CD14-positive monocyte (primary cell): ENCODE measurements around the gene CASP8. TPM values are rescaled to one million over a fixed set of nuclear protein-coding genes. Genes with fewer than 3 reads are reported as not detected.

Source experiments
- DNase-seq, 3 donors: peaks; one replicate each; pipeline ENCODE4 v3.0.0-alpha.2; 2011 to 2022
- H2AFZ ChIP-seq: 2 replicates; pipeline ENCODE4 v1.6.0; 2012; ENCODE audit warnings: mild to moderate bottlenecking, low read depth, low read length, inconsistent platforms; ENCODE audit not compliant: insufficient read depth, poor library complexity, severe bottlenecking
- H3K27ac ChIP-seq, 2 donors: 1 replicate in 1 of 2; 2 replicates in 1 of 2; pipeline ENCODE4 v1.5.1; 2012 to 2013; ENCODE audit warnings: low read length in 2 of 2, control low read depth in 1 of 2, inconsistent platforms in 1 of 2, low read depth in 1 of 2, mild to moderate bottlenecking in 1 of 2
- H3K27me3 ChIP-seq, 2 donors: one replicate each; pipeline versions ENCODE4 v1.6.0 to v1.6.1; 2011 to 2013; ENCODE audit warnings: low read length in 2 of 2; ENCODE audit not compliant: control insufficient read depth in 2 of 2, insufficient read depth in 2 of 2
- H3K36me3 ChIP-seq, 2 donors: replicated peaks in 1 of 2; 1 replicate in 1 of 2; 2 replicates in 1 of 2; pipeline versions ENCODE4 v1.5.1 to v1.6.1; 2012 to 2013; ENCODE audit warnings: low read length in 2 of 2, control low read depth in 1 of 2, inconsistent platforms in 1 of 2, mild to moderate bottlenecking in 1 of 2; ENCODE audit not compliant: insufficient read depth in 2 of 2, control insufficient read depth in 1 of 2
- H3K4me1 ChIP-seq, 2 donors: 1 replicate in 1 of 2; 2 replicates in 1 of 2; pipeline versions ENCODE4 v1.5.1 to v1.6.1; 2012 to 2013; ENCODE audit warnings: low read length in 2 of 2, control low read depth in 1 of 2, inconsistent platforms in 1 of 2, mild to moderate bottlenecking in 1 of 2, moderate library complexity in 1 of 2; ENCODE audit not compliant: insufficient read depth in 2 of 2, control insufficient read depth in 1 of 2
- H3K4me2 ChIP-seq: replicated peaks from 2 replicates; pipeline ENCODE3; 2012; ENCODE audit warnings: low read length, moderate library complexity, mild to moderate bottlenecking; ENCODE audit not compliant: poor library complexity, severe bottlenecking; ENCODE audit errors: extremely low read depth
- H3K4me3 ChIP-seq, 3 experiments: fragments of 200-600 bp in 1 of 3; sonication (generic) in 1 of 3; replicated peaks in 1 of 3; 1 replicate in 2 of 3; 2 replicates in 1 of 3; pipeline ENCODE4 v1.5.1; 2011 to 2013; ENCODE audit warnings: low read length in 3 of 3, mild to moderate bottlenecking in 3 of 3, control low read depth in 2 of 3, low read depth in 2 of 3, inconsistent platforms in 1 of 3, moderate library complexity in 1 of 3
- H3K79me2 ChIP-seq: 2 replicates; pipeline ENCODE4 v1.6.0; 2012; ENCODE audit warnings: mild to moderate bottlenecking, control low read depth, inconsistent platforms, low read length, moderate library complexity; ENCODE audit not compliant: insufficient read depth
- H3K9ac ChIP-seq: 2 replicates; pipeline ENCODE4 v1.6.0; 2017; ENCODE audit warnings: low read length, mild to moderate bottlenecking; ENCODE audit not compliant: insufficient read depth, poor library complexity, severe bottlenecking
- H3K9me3 ChIP-seq, 2 donors: replicated peaks in 1 of 2; 1 replicate in 1 of 2; 2 replicates in 1 of 2; pipeline versions ENCODE4 v1.5.1 to v1.6.1; 2012 to 2013; ENCODE audit warnings: low read length in 2 of 2, control low read depth in 1 of 2; ENCODE audit not compliant: control insufficient read depth in 1 of 2, insufficient read depth in 1 of 2
- H4K20me1 ChIP-seq: 2 replicates; pipeline ENCODE4 v1.6.0; 2012; ENCODE audit warnings: mild to moderate bottlenecking, low read length, control low read depth, moderate library complexity; ENCODE audit not compliant: insufficient read depth
- H3K27ac Mint-ChIP-seq, 7 donors: one replicate each; pipeline ENCODE4 v1.8.0; 2020; ENCODE audit warnings: mild to moderate bottlenecking in 7 of 7, mixed read lengths in 7 of 7, moderate library complexity in 6 of 7, inconsistent platforms in 2 of 7
- H3K27me3 Mint-ChIP-seq, 3 donors: one replicate each; pipeline ENCODE4 v1.8.0; 2021 to 2022; ENCODE audit warnings: low read depth in 3 of 3, mild to moderate bottlenecking in 3 of 3, mixed read lengths in 3 of 3, moderate library complexity in 3 of 3, inconsistent platforms in 1 of 3
- H3K36me3 Mint-ChIP-seq, 2 donors: one replicate each; pipeline ENCODE4 v1.8.0; 2020; ENCODE audit warnings: mixed read lengths in 2 of 2, inconsistent platforms in 1 of 2, mild to moderate bottlenecking in 1 of 2
- H3K4me1 Mint-ChIP-seq: one replicate; pipeline ENCODE4 v1.8.0; 2020; ENCODE audit warnings: mild to moderate bottlenecking, mixed read lengths
- H3K4me3 Mint-ChIP-seq, 2 donors: one replicate each; pipeline ENCODE4 v1.8.0; 2020; ENCODE audit warnings: mild to moderate bottlenecking in 2 of 2, mixed read lengths in 2 of 2, moderate library complexity in 1 of 2
- H3K9me3 Mint-ChIP-seq, 7 donors: one replicate each; pipeline ENCODE4 v1.8.0; 2020 to 2022; ENCODE audit warnings: mixed read lengths in 7 of 7, mild to moderate bottlenecking in 6 of 7, moderate library complexity in 6 of 7, inconsistent platforms in 2 of 7
- WGBS: methylation state at CpG from one replicate; pipeline ENCODE4 v1.1.5; 2013; ENCODE audit warnings: missing lambda C conversion rate; ENCODE audit not compliant: insufficient coverage; 5-methylcytosine and 5-hydroxymethylcytosine counted together
- intact Hi-C, 2 donors: fragments of 100-400 bp; cut with micrococcal nuclease; formaldehyde crosslinking; loops; one replicate each; pipeline versions ENCODE4 v1.15.0 to v1.15.1; 2023
- polyA plus RNA-seq, 3 donors: library from polyadenylated mRNA; depleted of rRNA in 1 of 3; unstranded in 2 of 3; stranded (reverse) in 1 of 3; fragments of 300-500 nt in 2 of 3; fragments of >200 nt in 1 of 3; fragmentation: Illumina TruSeq in 2 of 3; gene quantifications; 1 replicate in 2 of 3; 2 replicates in 1 of 3; pipeline ENCODE4 v1.2.3, GENCODE V29; 2012 to 2021
- TF ChIP-seq, protein P1 (sequence below): fragments of 200-600 bp; IDR thresholded peaks from one replicate; pipeline ENCODE4 v1.8.0; 2022; ENCODE audit warnings: antibody characterized with exemption, mild to moderate bottlenecking

Gene CASP8
- polyA plus RNA-seq, 3 donors: 40.0 to 123 (median 80.7) TPM

DNA sequence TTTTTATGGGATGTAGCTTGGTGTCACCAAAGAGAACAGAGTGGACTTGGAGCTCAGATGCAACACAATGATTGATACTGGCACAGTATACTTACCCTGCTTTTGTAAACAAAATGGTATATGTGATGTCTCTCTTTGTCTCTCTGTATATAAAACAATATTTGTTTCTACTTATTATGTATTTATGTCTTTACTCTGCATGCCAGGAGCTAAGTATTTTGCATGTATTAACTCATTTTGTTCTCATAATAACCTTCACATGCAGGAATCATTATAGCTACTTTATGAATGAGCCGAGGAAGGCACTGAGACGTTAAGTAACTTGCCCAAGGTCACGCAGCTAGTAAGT lies 27.9 kb upstream of the CASP8 start:
- intact Hi-C loops: loop anchor here (5.0 to 10.0 kb wide), 3 partner anchors 50 to 338 kb away; partner anchors contain the start of genes CASP10 (in 2 of the 2), STRADB (in 1 of the 2) and TRAK2 (in 1 of the 2)

DNA sequence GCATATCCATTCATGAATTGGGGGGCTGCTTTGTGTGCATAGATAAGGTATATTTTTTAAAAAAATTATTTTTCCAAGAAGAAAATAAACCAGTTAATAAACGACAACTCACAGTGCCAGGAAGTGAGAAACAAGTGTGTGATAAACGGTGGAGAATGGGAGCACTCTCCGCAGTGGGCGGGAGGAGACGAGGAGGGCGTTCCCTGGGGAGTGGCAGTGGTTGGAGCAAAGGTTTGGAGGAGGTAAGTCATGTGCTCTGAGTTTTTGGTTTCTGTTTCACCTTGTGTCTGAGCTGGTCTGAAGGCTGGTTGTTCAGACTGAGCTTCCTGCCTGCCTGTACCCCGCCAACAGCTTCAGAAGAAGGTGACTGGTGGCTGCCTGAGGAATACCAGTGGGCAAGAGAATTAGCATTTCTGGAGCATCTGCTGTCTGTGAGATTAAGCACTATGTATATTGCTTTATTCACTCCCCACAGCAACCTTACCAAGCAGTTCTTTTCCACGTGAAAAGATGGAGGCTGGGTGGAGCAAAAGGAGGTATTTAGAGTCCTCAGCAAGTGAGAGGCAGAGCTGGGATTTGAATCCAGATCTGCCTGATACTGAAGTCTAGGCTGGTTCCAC lies 27.0 kb upstream of the CASP8 start:
- peak overlapping the region; percentile 70 to 99 (median 92) for H3K4me3 ChIP-seq
- peak overlapping the region; percentile 90 to 96 (median 94) for H3K27ac Mint-ChIP-seq
- no peaks in the 10 kb centered on the region for H3K36me3 ChIP-seq
- H3K4me1 Mint-ChIP-seq: peaks cover 63% of the 10 kb centered on the region
- H4K20me1 ChIP-seq: no peaks in the 10 kb centered on the region
- H3K9ac ChIP-seq: peak overlapping the region; percentile 70
- WGBS: 0% methylated on average over 5 of the region's 8 CpGs
- H3K27me3 ChIP-seq: no peaks in the 10 kb centered on the region
- H3K27me3 Mint-ChIP-seq: peaks cover 0 to 2% (median 0%) of the 10 kb centered on the region in 3 donors
- H3K4me2 ChIP-seq: peak overlapping the region; percentile 80
- peak overlapping the region; percentile 91 to 94 for H3K4me3 Mint-ChIP-seq
- peak; percentile 82 to 87 (median 85) for DNase-seq
- H3K9me3 Mint-ChIP-seq: no peaks in the 10 kb centered on the region
- TF ChIP-seq, protein P1, sequence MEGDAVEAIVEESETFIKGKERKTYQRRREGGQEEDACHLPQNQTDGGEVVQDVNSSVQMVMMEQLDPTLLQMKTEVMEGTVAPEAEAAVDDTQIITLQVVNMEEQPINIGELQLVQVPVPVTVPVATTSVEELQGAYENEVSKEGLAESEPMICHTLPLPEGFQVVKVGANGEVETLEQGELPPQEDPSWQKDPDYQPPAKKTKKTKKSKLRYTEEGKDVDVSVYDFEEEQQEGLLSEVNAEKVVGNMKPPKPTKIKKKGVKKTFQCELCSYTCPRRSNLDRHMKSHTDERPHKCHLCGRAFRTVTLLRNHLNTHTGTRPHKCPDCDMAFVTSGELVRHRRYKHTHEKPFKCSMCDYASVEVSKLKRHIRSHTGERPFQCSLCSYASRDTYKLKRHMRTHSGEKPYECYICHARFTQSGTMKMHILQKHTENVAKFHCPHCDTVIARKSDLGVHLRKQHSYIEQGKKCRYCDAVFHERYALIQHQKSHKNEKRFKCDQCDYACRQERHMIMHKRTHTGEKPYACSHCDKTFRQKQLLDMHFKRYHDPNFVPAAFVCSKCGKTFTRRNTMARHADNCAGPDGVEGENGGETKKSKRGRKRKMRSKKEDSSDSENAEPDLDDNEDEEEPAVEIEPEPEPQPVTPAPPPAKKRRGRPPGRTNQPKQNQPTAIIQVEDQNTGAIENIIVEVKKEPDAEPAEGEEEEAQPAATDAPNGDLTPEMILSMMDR: no peak
- peaks cover 62 to 75% of the 10 kb centered on the region in 2 donors for H3K4me1 ChIP-seq
- no peaks in the 10 kb centered on the region for H3K9me3 ChIP-seq
- peak overlapping the region; percentile 71 to 90 for H3K27ac ChIP-seq
- intact Hi-C loops: loop anchor here (5.0 to 10.0 kb wide), 3 partner anchors 51 to 339 kb away; partner anchors contain the start of genes CASP10 (in 2 of the 2), STRADB (in 1 of the 2) and TRAK2 (in 1 of the 2)
- H3K36me3 Mint-ChIP-seq: no peaks in the 10 kb centered on the region
- peaks cover 55% of the 10 kb centered on the region for H3K79me2 ChIP-seq
- H2AFZ ChIP-seq: peak overlapping the region; percentile 88

More for the DNA sequence above, 27.9 kb upstream of the CASP8 start:
- TF ChIP-seq, protein P1: peak; percentile 59
- H3K9me3 ChIP-seq: no peaks in the 10 kb centered on the region
- H3K27ac Mint-ChIP-seq: peak overlapping the region in 3 of 7 donors; percentile 73 to 94 (median 92)
- H3K36me3 ChIP-seq: no peaks in the 10 kb centered on the region
- peak overlapping the region in 1 of 2 donors; percentile 76 for H3K27ac ChIP-seq
- peak overlapping the region; percentile 80 for H3K4me2 ChIP-seq
- H3K4me1 Mint-ChIP-seq: peaks cover 58% of the 10 kb centered on the region
- peaks cover 46% of the 10 kb centered on the region for H3K79me2 ChIP-seq
- H3K4me1 ChIP-seq: peaks cover 54 to 66% of the 10 kb centered on the region in 2 donors
- DNase-seq: no peak
- no peaks in the 10 kb centered on the region for H3K27me3 ChIP-seq
- H3K4me3 ChIP-seq: peak overlapping the region in 1 of 3 experiments; percentile 92
- H3K27me3 Mint-ChIP-seq: peaks cover 0 to 2% (median 2%) of the 10 kb centered on the region in 3 donors
- H3K9me3 Mint-ChIP-seq: no peaks in the 10 kb centered on the region
- H2AFZ ChIP-seq: no peak overlapping the region
- no peak overlapping the region for H3K9ac ChIP-seq
- WGBS: no CpG with 5 or more reads among the region's 3 CpGs
- H3K36me3 Mint-ChIP-seq: no peaks in the 10 kb centered on the region
- no peak overlapping the region for H3K4me3 Mint-ChIP-seq
- no peaks in the 10 kb centered on the region for H4K20me1 ChIP-seq
